H1 (cell line): ENCODE measurements around the gene EYA2. TPM values are rescaled to one million over a fixed set of nuclear protein-coding genes. Genes with fewer than 3 reads are reported as not detected.

Experiments used
- CTCF ChIA-PET: fragments of 300-600 bp; sonication (Branson Sonifier 250); formaldehyde crosslinking; loops from one replicate; lab custom pipeline; 2021; ENCODE audit not compliant: partially characterized antibody; lab: Charles Lee
- POLR2A ChIA-PET: fragments of 300-600 bp; sonication (Branson Sonifier 250); formaldehyde crosslinking; loops from one replicate; lab custom pipeline; 2021; ENCODE audit warnings: inconsistent platforms; ENCODE audit not compliant: partially characterized antibody; lab: Charles Lee
- DNase-seq, 2 experiments: peaks; one replicate each; pipeline versions ENCODE4 v3.0.0 to v3.0.0-alpha.2; 2010 to 2022; ENCODE audit warnings: low spot score in 2 of 2, low read depth in 1 of 2, mixed read lengths in 1 of 2
- FAIRE-seq: peaks from 2 replicates; lab custom pipeline; 2011; peaks lifted over from hg19 to GRCh38; lab: Jason Lieb, UNC
- H2AFZ ChIP-seq: 2 replicates; pipeline ENCODE4 v1.8.1; 2012; ENCODE audit warnings: low read length, inconsistent platforms
- H2AK5ac ChIP-seq: 2 replicates; pipeline ENCODE4 v1.6.1; 2013; ENCODE audit warnings: low read depth, low read length
- H2BK120ac ChIP-seq: replicated peaks from 2 replicates; pipeline ENCODE3; 2013; ENCODE audit warnings: low read depth, low read length, inconsistent platforms
- H2BK12ac ChIP-seq: 2 replicates; pipeline ENCODE4 v1.6.1; 2013; ENCODE audit warnings: low read depth, low read length
- H2BK15ac ChIP-seq: 2 replicates; pipeline ENCODE4 v1.6.1; 2013; ENCODE audit warnings: low read length
- H2BK20ac ChIP-seq: 2 replicates; pipeline ENCODE4 v1.6.1; 2013; ENCODE audit warnings: low read length
- H2BK5ac ChIP-seq: 2 replicates; pipeline ENCODE4 v1.6.1; 2013; ENCODE audit warnings: low read depth, low read length
- H3K14ac ChIP-seq: 2 replicates; pipeline ENCODE4 v1.6.1; 2013; ENCODE audit warnings: inconsistent platforms; ENCODE audit not compliant: insufficient read length
- H3K18ac ChIP-seq: 2 replicates; pipeline ENCODE4 v1.6.1; 2013; ENCODE audit warnings: low read length; ENCODE audit errors: extremely low read depth
- H3K23ac ChIP-seq: 2 replicates; pipeline ENCODE4 v1.6.1; 2013; ENCODE audit warnings: inconsistent platforms; ENCODE audit not compliant: insufficient read length
- H3K23me2 ChIP-seq: 2 replicates; pipeline ENCODE4 v1.6.1; 2013; ENCODE audit warnings: low read depth, low read length
- H3K27ac ChIP-seq: 2 replicates; pipeline ENCODE4 v1.6.1; 2011; ENCODE audit warnings: low read depth, low read length, inconsistent platforms
- H3K27me3 ChIP-seq, 4 experiments: replicated peaks in 1 of 4; 1 replicate in 1 of 4; 2 replicates in 3 of 4; pipeline versions ENCODE4 v1.6.1 to v1.8.1; 2011 to 2013; ENCODE audit warnings: low read length in 3 of 4, mild to moderate bottlenecking in 3 of 4, inconsistent platforms in 2 of 4, mixed read lengths in 2 of 4, moderate library complexity in 1 of 4; ENCODE audit not compliant: control insufficient read depth in 3 of 4, insufficient read depth in 3 of 4; ENCODE audit errors: extremely low read depth in 1 of 4
- H3K36me3 ChIP-seq, 4 experiments: 2 replicates each; pipeline versions ENCODE4 v1.6.1 to v1.8.1; 2011 to 2013; ENCODE audit warnings: mild to moderate bottlenecking in 4 of 4, low read length in 3 of 4, moderate library complexity in 2 of 4, control low read depth in 1 of 4, inconsistent platforms in 1 of 4; ENCODE audit not compliant: insufficient read depth in 4 of 4, control insufficient read depth in 2 of 4
- H3K4ac ChIP-seq: replicated peaks from 2 replicates; pipeline ENCODE3; 2013; ENCODE audit warnings: low read length, low read depth, mixed read lengths, inconsistent platforms; ENCODE audit not compliant: insufficient read length
- H3K4me1 ChIP-seq, 4 experiments: replicated peaks in 1 of 4; 1 replicate in 1 of 4; 2 replicates in 3 of 4; pipeline versions ENCODE4 v1.6.1 to v1.8.1; 2011 to 2013; ENCODE audit warnings: low read length in 3 of 4, inconsistent platforms in 2 of 4, mixed read lengths in 1 of 4; ENCODE audit not compliant: insufficient read depth in 4 of 4, control insufficient read depth in 3 of 4
- H3K4me2 ChIP-seq, 2 experiments: 2 replicates each; pipeline versions ENCODE4 v1.6.1 to v1.8.1; 2011 to 2013; ENCODE audit warnings: low read depth in 2 of 2, low read length in 2 of 2, control low read depth in 1 of 2, inconsistent platforms in 1 of 2, mild to moderate bottlenecking in 1 of 2; ENCODE audit not compliant: insufficient read depth in 1 of 2
- H3K4me3 ChIP-seq, 4 experiments: fragments of 200-600, 300-600 bp in 1 of 4; sonication (generic), shearing (Covaris generic), sonication (Bioruptor Twin) in 1 of 4; 2 replicates each; pipeline versions ENCODE4 v1.5.1 to v1.8.1; 2011 to 2016; ENCODE audit warnings: low read length in 4 of 4, low read depth in 3 of 4, control low read depth in 2 of 4, inconsistent platforms in 2 of 4, mild to moderate bottlenecking in 2 of 4, mixed read lengths in 1 of 4, moderate library complexity in 1 of 4; ENCODE audit not compliant: insufficient read depth in 2 of 4; ENCODE audit errors: extremely low read depth in 1 of 4
- H3K56ac ChIP-seq: replicated peaks from 2 replicates; pipeline ENCODE3; 2013; ENCODE audit warnings: low read depth, mild to moderate bottlenecking, mixed read lengths, low read length, inconsistent platforms; ENCODE audit not compliant: insufficient read length
- H3K79me1 ChIP-seq: 2 replicates; pipeline ENCODE4 v1.6.1; 2013; ENCODE audit warnings: low read depth, low read length, control low read depth
- H3K79me2 ChIP-seq, 2 experiments: 2 replicates each; pipeline versions ENCODE4 v1.6.1 to v1.8.1; 2012 to 2013; ENCODE audit warnings: low read length in 2 of 2, mild to moderate bottlenecking in 2 of 2, inconsistent platforms in 1 of 2; ENCODE audit not compliant: insufficient read depth in 2 of 2, control insufficient read depth in 1 of 2
- H3K9ac ChIP-seq, 4 experiments: replicated peaks in 1 of 4; 1 replicate in 1 of 4; 2 replicates in 3 of 4; pipeline versions ENCODE4 v1.6.1 to v1.8.1; 2011 to 2013; ENCODE audit warnings: low read depth in 3 of 4, low read length in 3 of 4, control low read depth in 2 of 4, mild to moderate bottlenecking in 2 of 4, moderate library complexity in 2 of 4, inconsistent platforms in 1 of 4; ENCODE audit errors: extremely low read depth in 1 of 4
- H3K9me3 ChIP-seq, 2 experiments: 2 replicates each; pipeline versions ENCODE4 v1.6.1 to v1.8.1; 2012 to 2013; ENCODE audit warnings: mild to moderate bottlenecking in 2 of 2, moderate library complexity in 2 of 2, control low read depth in 1 of 2, inconsistent platforms in 1 of 2, low read depth in 1 of 2, low read length in 1 of 2, mixed read lengths in 1 of 2; ENCODE audit not compliant: insufficient read depth in 2 of 2
- H4K20me1 ChIP-seq, 2 experiments: replicated peaks in 1 of 2; 2 replicates each; pipeline versions ENCODE3 to v1.8.1; 2011 to 2013; ENCODE audit warnings: inconsistent platforms in 2 of 2, low read length in 2 of 2, mild to moderate bottlenecking in 1 of 2; ENCODE audit not compliant: insufficient read depth in 2 of 2, control insufficient read depth in 1 of 2
- H4K5ac ChIP-seq: 2 replicates; pipeline ENCODE4 v1.6.1; 2013; ENCODE audit warnings: low read length, low read depth, mixed read lengths, inconsistent platforms; ENCODE audit not compliant: insufficient read length
- H4K8ac ChIP-seq: 2 replicates; pipeline ENCODE4 v1.8.0; 2013; ENCODE audit warnings: mild to moderate bottlenecking, moderate library complexity, low read length, inconsistent platforms; ENCODE audit not compliant: insufficient read depth; ENCODE audit errors: extremely low read depth
- H4K91ac ChIP-seq: replicated peaks from 2 replicates; pipeline ENCODE3; 2013; ENCODE audit warnings: low read length, mixed read lengths, inconsistent platforms; ENCODE audit not compliant: insufficient read length
- ASH2L ChIP-seq: fragments of 200-600, 300-600 bp; sonication (generic); IDR thresholded peaks from one replicate; pipeline ENCODE4 v1.7.1; 2017; ENCODE audit warnings: low read length
- ATF3 ChIP-seq: IDR thresholded peaks from 2 replicates; pipeline ENCODE4 v1.6.1; 2011; ENCODE audit warnings: low read depth, mild to moderate bottlenecking, low read length; ENCODE audit not compliant: insufficient read depth
- BCL11A ChIP-seq, 2 experiments: IDR thresholded peaks; one replicate each; pipeline ENCODE4 v1.6.1; 2011; ENCODE audit warnings: low read depth in 2 of 2, low read length in 2 of 2, mild to moderate bottlenecking in 2 of 2
- CHD2 ChIP-seq: IDR thresholded peaks from 2 replicates; pipeline ENCODE4 v1.6.1; 2012; ENCODE audit warnings: low read length, improper control_type of control experiment
- CREB1 ChIP-seq: IDR thresholded peaks from 2 replicates; pipeline ENCODE4 v1.6.1; 2012; ENCODE audit warnings: inconsistent platforms
- CTBP2 ChIP-seq: IDR thresholded peaks from 2 replicates; pipeline ENCODE4 v1.7.0; 2011; ENCODE audit warnings: borderline replicate concordance, mild to moderate bottlenecking, moderate library complexity, mixed read lengths, low read length; ENCODE audit not compliant: insufficient read depth, insufficient read length
- EGR1 ChIP-seq: IDR thresholded peaks from 2 replicates; pipeline ENCODE4 v1.6.1; 2011; ENCODE audit warnings: low read depth, low read length, borderline replicate concordance
- EZH2 ChIP-seq: fragments of 200-600 bp; sonication (generic); IDR thresholded peaks from 2 replicates; pipeline ENCODE4 v1.7.1; 2012; ENCODE audit warnings: low read depth, mild to moderate bottlenecking, moderate library complexity, low read length, inconsistent platforms; ENCODE audit not compliant: severe bottlenecking
- PHF8 ChIP-seq: fragments of 200-600 bp; sonication (generic); conservative IDR thresholded peaks from 2 replicates; pipeline ENCODE4 v1.7.1; 2012; ENCODE audit warnings: low read depth, mild to moderate bottlenecking, inconsistent platforms, low read length, moderate library complexity
- RBBP5 ChIP-seq: IDR thresholded peaks from 2 replicates; pipeline ENCODE4 v1.7.1; 2012; ENCODE audit warnings: low read depth, mild to moderate bottlenecking, inconsistent platforms, low read length, moderate library complexity, borderline replicate concordance
- SP2 ChIP-seq: IDR thresholded peaks from 2 replicates; pipeline ENCODE4 v1.6.1; 2012; ENCODE audit warnings: mild to moderate bottlenecking, low read length, inconsistent platforms
- TEAD4 ChIP-seq: IDR thresholded peaks from 2 replicates; pipeline ENCODE4 v1.6.1; 2012; ENCODE audit warnings: low read depth, low read length, inconsistent platforms, mixed read lengths
- WGBS, 2 experiments: shearing (Covaris generic) in 1 of 2; methylation state at CpG; one replicate each; pipeline versions ENCODE4 v1.1.6 to v1.1.7; 2013 to 2015; ENCODE audit warnings: low lambda C conversion rate in 2 of 2, mixed read lengths in 2 of 2, inconsistent platforms in 1 of 2, low coverage in 1 of 2, missing lambda C conversion rate in 1 of 2; ENCODE audit not compliant: insufficient replicate concordance in 2 of 2, insufficient coverage in 1 of 2, insufficient read length in 1 of 2; ENCODE audit errors: extremely low coverage in 1 of 2, missing lambda C conversion rate in 1 of 2; 5-methylcytosine and 5-hydroxymethylcytosine counted together
- polyA plus RNA-seq, 7 experiments: library from polyadenylated mRNA; depleted of rRNA in 3 of 7; stranded (reverse) in 5 of 7; unstranded in 2 of 7; fragments of >200 nt in 5 of 7; fragments of 200-250 nt in 2 of 7; gene quantifications; 1 replicate in 5 of 7; 2 replicates in 1 of 7; 4 replicates in 1 of 7; pipeline versions ENCODE4 v1.2.1 to v1.2.3, GENCODE V29; 2011 to 2013; ENCODE audit warnings: missing spikeins in 2 of 7, mixed read lengths in 2 of 7
- total RNA-seq: library from RNA; stranded (reverse); fragmentation: NEBNext Ultra II Directional; extraction: Animal tissue kit (Norgen Biotek cat#: 25700); gene quantifications from 2 replicates; pipeline ENCODE4 v1.2.1, GENCODE V29; 2021

Gene EYA2
- total and polyA plus RNA-seq, 2 of the 8 experiments (the other 6 are each of a cell fraction or from before 2014, with no cell fraction given) = 1.6 to 1.7 TPM

- Histone ChIP-seq H2BK120ac (no peak overlapping the region), H3K56ac (no peak overlapping the region), H2BK20ac (no peak overlapping the region), H3K18ac (no peak overlapping the region), H3K9ac (no peak overlapping the region), H3K23ac (no peak overlapping the region), H3K27me3 (no peaks in the 10 kb centered on the region), H3K79me1 (no peaks in the 10 kb centered on the region), H4K20me1 (no peaks in the 10 kb centered on the region), H3K4ac (no peak overlapping the region), H3K23me2 (peaks cover 1% of the 10 kb centered on the region; the same call in 1 of the 2 replicates), H3K79me2 (no peaks in the 10 kb centered on the region), H2AFZ (no peak overlapping the region), H2BK12ac (no peak overlapping the region), H3K27ac (no peak overlapping the region), H4K5ac (no peak overlapping the region), H3K36me3 (no peaks in the 10 kb centered on the region), H2AK5ac (no peak overlapping the region), H2BK15ac (no peak overlapping the region), H4K8ac (no peak overlapping the region), H3K14ac (no peak overlapping the region), H3K9me3 (peaks cover 11 to 18% of the 10 kb centered on the region in 2 experiments), H3K4me2 (no peak overlapping the region), H3K4me1 (no peaks in the 10 kb centered on the region), H4K91ac (no peak overlapping the region), H2BK5ac (no peak overlapping the region), H3K4me3 (no peak overlapping the region)
- FAIRE-seq (no peak), DNase-seq (no peak)
- TF ChIP-seq EZH2 (no peak), TEAD4 (no peak), RBBP5 (no peak), CREB1 (no peak), ASH2L (no peak), PHF8 (no peak), ATF3 (no peak), SP2 (no peak), CTBP2 (no peak), CHD2 (no peak), BCL11A (IDR thresholded peaks at IDR 0.05; ENCODE audit: low read depth in 2 of 2, low read length in 2 of 2) (no peak), EGR1 (no peak)
- WGBS, 2 experiments = 84% methylated on average over 2 of the region's 2 CpGs; no CpG with 5 or more reads in 1 of the 2 experiments
- POLR2A ChIA-PET = no interaction called here
- CTCF ChIA-PET = interaction anchor here (0.9 kb wide), 1 partner anchor 92 kb away, joined by 3 read pairs; no protein-coding TSS in a partner anchor
Observed at GRCh38 chr20:47063407-47063806, 168.8 kb downstream of the EYA2 start.
